Lower leg skin (tissue), 4 donors: Measurements from ENCODE around the gene FANCC. TPM values are rescaled to one million over a fixed set of nuclear protein-coding genes. Genes with fewer than 3 reads are reported as not detected.

ENCODE experiments used
- DNase-seq, 2 donors: peaks; one replicate each; pipeline ENCODE4 v3.0.0-alpha.2; 2019; ENCODE audit warnings: low spot score in 2 of 2
- H3K4me3 ChIP-seq: fragments of 200-600 bp; sonication (generic); 2 replicates; pipeline ENCODE4 v1.5.1; 2017; ENCODE audit warnings: mild to moderate bottlenecking, low read depth; ENCODE audit not compliant: poor library complexity, severe bottlenecking
- POLR2A ChIP-seq, 2 donors: fragments of 450-650 bp; IDR thresholded peaks; one replicate each; pipeline ENCODE4 v1.6.1; 2016 to 2017; ENCODE audit warnings: antibody characterized with exemption in 2 of 2, mild to moderate bottlenecking in 1 of 2, moderate library complexity in 1 of 2
- WGBS, 2 donors: methylation state at CpG; one replicate each; pipeline ENCODE4 v1.1.5; 2018; 5-methylcytosine and 5-hydroxymethylcytosine counted together
- intact Hi-C: fragments of 100-400 bp; cut with DNase I; formaldehyde crosslinking; loops from one replicate; pipeline ENCODE4 v1.15.0; 2023; ENCODE audit warnings: low total_unique reads
- total RNA-seq, 4 donors: library from RNA; depleted of rRNA; stranded (reverse); fragments of >200 nt; gene quantifications; one replicate each; pipeline ENCODE4 v1.1.0, GENCODE V29; 2016
- TF ChIP-seq, protein P1 (sequence below), 3 donors: fragments of 450-650 bp; IDR thresholded peaks; one replicate each; pipeline ENCODE4 v1.5.1; 2016; ENCODE audit warnings: antibody characterized with exemption in 3 of 3, mild to moderate bottlenecking in 3 of 3, moderate library complexity in 2 of 3

FANCC gene
- total RNA-seq, 4 donors from 2014 or later: 6.7 to 10.2 (median 8.1) TPM

DNA sequence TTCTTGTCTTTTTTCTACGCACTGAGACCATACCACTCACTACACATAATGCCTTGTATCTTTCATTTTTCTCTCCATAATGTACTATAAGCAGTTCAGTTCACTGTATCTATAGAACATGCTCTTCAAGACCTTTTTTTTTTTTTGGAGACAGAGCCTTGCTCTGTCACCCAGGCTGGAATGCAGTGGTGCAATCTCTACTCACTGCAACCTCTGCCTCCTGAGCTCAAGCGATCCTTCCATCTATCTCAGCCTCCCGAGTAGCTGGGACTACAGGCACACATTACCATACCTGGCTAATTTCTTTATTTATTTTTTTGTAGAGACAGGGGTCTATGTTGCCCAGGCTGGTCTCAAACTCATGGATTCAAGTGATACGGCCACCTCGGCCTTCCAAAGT is 208.7 kb downstream of the FANCC start:
- intact Hi-C loops: no loop called here
- H3K4me3 ChIP-seq: no peak overlapping the region
- WGBS, 2 donors: 83 to 91% methylated on average over 5 of the region's 5 CpGs

DNA sequence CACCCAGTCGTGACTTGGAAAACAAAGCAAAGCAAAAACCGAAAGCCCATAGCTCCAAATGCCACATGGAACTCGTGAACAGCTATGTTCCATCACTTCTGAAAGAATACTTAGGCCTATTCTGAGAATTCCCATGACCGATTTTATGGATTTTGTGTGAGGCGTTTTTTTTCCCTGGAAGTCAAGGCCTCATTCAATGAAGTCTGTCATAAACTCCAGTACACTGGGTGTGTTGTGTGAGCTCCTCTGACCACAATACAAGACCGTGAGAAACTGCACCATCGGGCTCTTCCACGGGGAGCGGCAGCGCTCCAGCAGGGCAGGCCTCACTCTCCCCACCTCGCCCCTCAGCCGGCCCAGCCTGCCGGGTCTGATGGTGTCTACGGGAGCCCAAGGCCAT is 209.5 kb downstream of the FANCC start:
- TF ChIP-seq, protein P1, sequence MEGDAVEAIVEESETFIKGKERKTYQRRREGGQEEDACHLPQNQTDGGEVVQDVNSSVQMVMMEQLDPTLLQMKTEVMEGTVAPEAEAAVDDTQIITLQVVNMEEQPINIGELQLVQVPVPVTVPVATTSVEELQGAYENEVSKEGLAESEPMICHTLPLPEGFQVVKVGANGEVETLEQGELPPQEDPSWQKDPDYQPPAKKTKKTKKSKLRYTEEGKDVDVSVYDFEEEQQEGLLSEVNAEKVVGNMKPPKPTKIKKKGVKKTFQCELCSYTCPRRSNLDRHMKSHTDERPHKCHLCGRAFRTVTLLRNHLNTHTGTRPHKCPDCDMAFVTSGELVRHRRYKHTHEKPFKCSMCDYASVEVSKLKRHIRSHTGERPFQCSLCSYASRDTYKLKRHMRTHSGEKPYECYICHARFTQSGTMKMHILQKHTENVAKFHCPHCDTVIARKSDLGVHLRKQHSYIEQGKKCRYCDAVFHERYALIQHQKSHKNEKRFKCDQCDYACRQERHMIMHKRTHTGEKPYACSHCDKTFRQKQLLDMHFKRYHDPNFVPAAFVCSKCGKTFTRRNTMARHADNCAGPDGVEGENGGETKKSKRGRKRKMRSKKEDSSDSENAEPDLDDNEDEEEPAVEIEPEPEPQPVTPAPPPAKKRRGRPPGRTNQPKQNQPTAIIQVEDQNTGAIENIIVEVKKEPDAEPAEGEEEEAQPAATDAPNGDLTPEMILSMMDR (IDR thresholded peaks at IDR 0.05): no peak
- no peak for TF ChIP-seq POLR2A (IDR thresholded peaks at IDR 0.05)
- WGBS, 2 donors: 80 to 82% methylated on average over 14 of the region's 14 CpGs
- intact Hi-C loops: no loop called here
- H3K4me3 ChIP-seq: no peak overlapping the region
- DNase-seq: no peak

More for the DNA sequence above, 208.7 kb downstream of the FANCC start:
- TF ChIP-seq, protein P1 (IDR thresholded peaks at IDR 0.05): no peak
- no peak for TF ChIP-seq POLR2A (IDR thresholded peaks at IDR 0.05)
- no peak for DNase-seq

DNA sequence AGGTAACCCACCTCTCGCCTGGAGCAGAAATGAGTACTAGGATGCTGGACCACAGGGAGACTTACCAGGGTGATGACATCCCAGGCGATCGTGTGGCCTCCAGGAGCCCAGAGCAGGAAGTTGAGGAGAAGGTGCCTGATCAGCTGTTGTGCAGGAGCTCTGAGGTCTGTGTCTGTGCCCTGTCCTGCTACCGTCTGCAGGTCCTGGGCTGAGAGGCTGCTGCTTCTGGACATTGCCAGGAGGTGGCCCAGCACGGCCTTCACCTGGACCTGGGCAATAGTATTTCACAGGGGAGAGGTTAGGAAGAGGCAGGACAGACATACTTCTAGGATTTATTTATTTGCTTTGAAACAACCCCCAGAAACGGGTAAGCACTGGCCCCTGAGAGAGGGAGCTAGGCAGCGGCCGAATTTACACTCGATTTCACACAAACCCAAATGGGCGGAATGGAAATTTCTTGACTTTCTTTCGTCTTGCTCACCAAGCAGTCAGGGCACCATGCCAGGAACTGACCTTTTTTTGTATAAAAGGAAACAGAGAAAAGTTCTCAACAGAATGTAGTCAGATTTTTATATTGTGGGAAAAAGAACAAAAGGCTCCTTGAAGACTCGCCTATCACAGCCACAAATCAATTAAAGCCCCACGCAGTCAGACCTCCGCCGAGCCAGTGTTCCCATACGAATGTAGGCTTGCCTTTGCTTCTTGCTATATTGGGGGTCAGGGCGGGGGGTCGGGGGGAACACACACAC is 210.3 kb downstream of the FANCC start:
- 80 to 84% methylated on average over 18 of the region's 18 CpGs for WGBS, 2 donors
- no peak for TF ChIP-seq POLR2A (IDR thresholded peaks at IDR 0.05)
- TF ChIP-seq, protein P1 (IDR thresholded peaks at IDR 0.05): no peak
- H3K4me3 ChIP-seq: no peak overlapping the region
- intact Hi-C loops: no loop called here
- DNase-seq: no peak

DNA sequence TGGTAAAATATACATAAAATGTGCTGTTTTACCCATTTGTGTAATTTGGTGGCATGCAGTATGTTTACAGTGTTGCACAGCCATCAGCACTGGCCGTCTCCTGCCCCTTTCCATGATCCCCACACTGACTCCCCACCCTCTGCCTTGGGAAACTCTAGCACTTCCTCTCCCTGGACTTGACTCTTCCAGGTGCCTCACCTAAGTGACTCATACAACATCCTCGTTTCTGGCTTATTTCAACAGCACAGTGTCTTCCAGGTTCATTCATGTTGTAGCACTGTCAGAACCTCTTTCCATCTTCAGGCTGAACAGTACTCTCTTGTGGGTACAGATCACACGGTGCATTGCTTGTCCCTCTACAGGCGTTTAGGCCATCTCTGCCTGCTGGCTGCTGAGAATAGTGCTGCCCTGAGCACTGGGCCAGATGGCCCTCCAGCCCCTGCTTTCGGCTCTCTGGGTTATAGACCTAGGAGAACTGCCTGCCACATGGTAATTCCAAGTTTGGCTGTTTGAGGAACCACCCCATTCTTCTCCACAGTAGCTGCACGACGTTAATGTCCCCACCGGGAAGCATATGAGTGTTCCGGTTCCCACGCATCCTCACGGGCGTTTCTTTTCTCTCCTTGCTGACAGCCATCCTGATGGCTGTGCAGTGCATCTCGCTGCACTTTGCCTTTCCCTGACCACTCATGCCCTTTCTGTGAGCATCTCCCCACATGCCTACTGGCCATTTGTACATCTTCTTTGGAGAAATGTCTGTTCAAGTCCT is 211.8 kb downstream of the FANCC start:
- H3K4me3 ChIP-seq: no peak overlapping the region
- intact Hi-C loops: no loop called here
- TF ChIP-seq POLR2A (IDR thresholded peaks at IDR 0.05): no peak
- TF ChIP-seq, protein P1 (IDR thresholded peaks at IDR 0.05): no peak
- DNase-seq: no peak
- WGBS, 2 donors: 53% methylated on average over 13 of the region's 13 CpGs

DNA sequence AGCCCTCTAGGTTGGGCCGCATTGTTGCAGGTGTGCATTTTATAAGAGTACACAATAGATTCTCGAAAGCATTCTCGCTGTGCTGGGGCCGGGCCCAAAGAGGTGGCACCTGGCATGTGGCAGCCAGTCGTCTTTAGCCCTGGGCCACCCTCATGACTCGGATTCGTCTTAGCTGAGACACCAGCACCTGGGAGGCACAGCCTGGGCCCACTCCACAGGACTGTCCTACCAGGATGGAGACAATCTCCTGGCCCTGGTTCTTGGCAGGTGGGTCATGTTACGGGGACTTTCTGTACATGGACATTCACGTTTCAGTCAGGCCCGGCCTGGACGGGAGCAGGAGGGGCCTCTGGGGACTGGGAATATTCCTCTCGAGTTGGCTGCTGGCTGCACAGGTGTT is 212.5 kb downstream of the FANCC start:
- intact Hi-C loops: no loop called here
- WGBS, 2 donors: 63 to 69% methylated on average over 12 of the region's 12 CpGs
- no peak for DNase-seq
- H3K4me3 ChIP-seq: no peak overlapping the region
- no peak for TF ChIP-seq POLR2A (IDR thresholded peaks at IDR 0.05)
- TF ChIP-seq, protein P1 (IDR thresholded peaks at IDR 0.05): no peak
